Neuron (in vitro differentiated cells): ENCODE data around the gene ATOX1.

ENCODE experiments used
- H2AFZ ChIP-seq: one replicate; pipeline ENCODE4 v1.6.1; 2013; ENCODE audit warnings: low read depth, mild to moderate bottlenecking, inconsistent platforms, low read length, moderate library complexity
- H3K27me3 ChIP-seq: one replicate; pipeline ENCODE4 v1.6.1; 2013; ENCODE audit warnings: low read length; ENCODE audit not compliant: insufficient read depth
- H3K36me3 ChIP-seq: one replicate; pipeline ENCODE4 v1.6.1; 2013; ENCODE audit warnings: low read length; ENCODE audit not compliant: insufficient read depth
- H3K4me1 ChIP-seq: one replicate; pipeline ENCODE4 v1.6.1; 2013; ENCODE audit warnings: low read length; ENCODE audit not compliant: insufficient read depth
- H3K4me3 ChIP-seq: 2 replicates; pipeline ENCODE4 v1.5.1; 2013; ENCODE audit warnings: mild to moderate bottlenecking, low read length, moderate library complexity
- H3K9me3 ChIP-seq: one replicate; pipeline ENCODE4 v1.6.1; 2013; ENCODE audit warnings: low read length

Gene ATOX1

GRCh38 chr5:151696470-151697061, 61.9 kb downstream of the ATOX1 start:
- peaks cover 43% of the 10 kb centered on the region for H3K4me1 ChIP-seq

GRCh38 chr5:151695464-151695863, 63.0 kb downstream of the ATOX1 start:
- H3K36me3 ChIP-seq: no peaks in the 10 kb centered on the region
- peaks cover 38% of the 10 kb centered on the region for H3K4me1 ChIP-seq
- no peak overlapping the region for H2AFZ ChIP-seq
- no peaks in the 10 kb centered on the region for H3K9me3 ChIP-seq
- no peaks in the 10 kb centered on the region for H3K27me3 ChIP-seq
- no peak overlapping the region for H3K4me3 ChIP-seq

More at GRCh38 chr5:151696470-151697061, 61.9 kb downstream of the ATOX1 start:
- Histone ChIP-seq H3K27me3 (no peaks in the 10 kb centered on the region), H2AFZ (no peak overlapping the region), H3K36me3 (no peaks in the 10 kb centered on the region), H3K4me3 (no peak overlapping the region), H3K9me3 (no peaks in the 10 kb centered on the region)

- no peaks in the 10 kb centered on the region for H3K9me3 ChIP-seq
- H3K4me1 ChIP-seq: peaks cover 26% of the 10 kb centered on the region
- H3K27me3 ChIP-seq: no peaks in the 10 kb centered on the region
- H3K4me3 ChIP-seq: no peak overlapping the region
- no peaks in the 10 kb centered on the region for H3K36me3 ChIP-seq
- peak overlapping the region; percentile 1 for H2AFZ ChIP-seq
Observed at GRCh38 chr5:151694035-151694485, 64.4 kb downstream of the ATOX1 start.
